Activated T-cell treated with anti-CD3 and anti-CD28 coated beads, Interleukin-2, amount 50 U/mL, for 48 hours (primary cell): ENCODE results near the gene SMAD7.

Experiments
- DNase-seq, 2 experiments: peaks; one replicate each; pipeline ENCODE4 v3.0.0-alpha.2; 2020

Gene SMAD7

GRCh38 chr18:48929212-48929612, 21.6 kb downstream of the SMAD7 start:
- no peak for DNase-seq

GRCh38 chr18:48928787-48929186, 22.0 kb downstream of the SMAD7 start:
- DNase-seq, result peak; percentile 78 to 82

GRCh38 chr18:48927286-48928080, 23.3 kb downstream of the SMAD7 start:
- DNase-seq, result no peak

- no peak for DNase-seq
Observed at GRCh38 chr18:48926420-48926857, 24.3 kb downstream of the SMAD7 start.

GRCh38 chr18:48925491-48925780, 25.3 kb downstream of the SMAD7 start:
- no peak for DNase-seq

GRCh38 chr18:48924630-48925490, 25.9 kb downstream of the SMAD7 start:
- peak; percentile 54 to 62 for DNase-seq

- DNase-seq, result no peak
Observed at GRCh38 chr18:48923746-48924629, 26.8 kb downstream of the SMAD7 start.

- DNase-seq, result no peak
Observed at GRCh38 chr18:48922801-48923730, 27.7 kb downstream of the SMAD7 start.

GRCh38 chr18:48922226-48922800, 28.5 kb downstream of the SMAD7 start:
- DNase-seq, result no peak

- no peak for DNase-seq
Observed at GRCh38 chr18:48921305-48922225, 29.2 kb downstream of the SMAD7 start.

- no peak for DNase-seq
Observed at GRCh38 chr18:48920408-48921038, 30.2 kb downstream of the SMAD7 start.

- no peak for DNase-seq
Observed at GRCh38 chr18:48919547-48919946, 31.2 kb downstream of the SMAD7 start.

GRCh38 chr18:48918660-48919456, 31.9 kb downstream of the SMAD7 start:
- DNase-seq, result no peak

GRCh38 chr18:48917579-48918517, 32.9 kb downstream of the SMAD7 start:
- DNase-seq, result no peak

GRCh38 chr18:48915626-48916425, 34.9 kb downstream of the SMAD7 start:
- DNase-seq, result no peak

- no peak for DNase-seq
Observed at GRCh38 chr18:48914581-48915251, 36.0 kb downstream of the SMAD7 start.
